A549 (cell line): ENCODE results near the gene NEURL2. TPM values are rescaled to one million over a fixed set of nuclear protein-coding genes. Genes with fewer than 3 reads are reported as not detected.

Experiments
- ATAC-seq, 2 experiments: fragments of 200-7000 bp in 1 of 2; fragments of >200 bp in 1 of 2; cut with Nextera tagmentation in 1 of 2; cut with Tn5 transposase in 1 of 2; 3 replicates each; pipeline versions ENCODE4 v1.8.0 to v1.9.1; 2018 to 2020; ENCODE audit warnings: mild to moderate bottlenecking in 1 of 2, moderate library complexity in 1 of 2
- CTCF ChIA-PET: fragments of 300-600 bp; sonication (Branson Sonifier 250); formaldehyde crosslinking; extraction: SDS; loops from one replicate; lab custom pipeline; 2021; ENCODE audit warnings: antibody characterized with exemption, inconsistent platforms; lab: Yijun Ruan, JAX
- POLR2A ChIA-PET: fragments of 350-600 bp; formaldehyde crosslinking; extraction: SDS; loops from one replicate; lab custom pipeline; 2021; ENCODE audit warnings: antibody characterized with exemption, inconsistent platforms; lab: Yijun Ruan, JAX
- DNase-seq, 2 experiments: peaks; one replicate each; pipeline versions ENCODE4 v3.0.0 to v3.0.0-alpha.2; 2011 to 2016; ENCODE audit warnings: low read depth in 1 of 2, low spot score in 1 of 2
- FAIRE-seq: peaks from 2 replicates; lab custom pipeline; 2011; peaks lifted over from hg19 to GRCh38; lab: Jason Lieb, UNC
- H3K27ac ChIP-seq, 2 experiments: fragments of >200 bp; sonication (Bioruptor Twin); formaldehyde crosslinking; 3 replicates each; pipeline ENCODE4 v1.5.1; 2016 to 2017
- H3K4me1 ChIP-seq: fragments of >200 bp; sonication (Bioruptor Twin); formaldehyde crosslinking; 3 replicates; pipeline ENCODE4 v1.6.1; 2016
- H3K4me2 ChIP-seq: fragments of >200 bp; sonication (Bioruptor Twin); formaldehyde crosslinking; 3 replicates; pipeline ENCODE4 v1.6.1; 2016
- H3K4me3 ChIP-seq: fragments of >200 bp; sonication (Bioruptor Twin); formaldehyde crosslinking; 3 replicates; pipeline ENCODE4 v1.5.1; 2016
- H3K9me3 ChIP-seq: fragments of >200 bp; sonication (Bioruptor Twin); formaldehyde crosslinking; 3 replicates; pipeline ENCODE4 v1.6.1; 2016
- BCL3 ChIP-seq: fragments of >200 bp; sonication (Bioruptor Twin); formaldehyde crosslinking; IDR thresholded peaks from 3 replicates; pipeline ENCODE4 v1.6.1; 2016
- CBX2 ChIP-seq: fragments of 200-600 bp; sonication (generic); IDR thresholded peaks from 2 replicates; pipeline ENCODE4 v1.6.1; 2016; ENCODE audit warnings: low read depth, mild to moderate bottlenecking, borderline replicate concordance
- CEBPB ChIP-seq, 2 experiments: fragments of >200 bp in 1 of 2; sonication (Bioruptor Twin) in 1 of 2; formaldehyde crosslinking in 1 of 2; IDR thresholded peaks; 2 replicates each; pipeline ENCODE4 v1.6.1; 2012 to 2016
- CTCF ChIP-seq: fragments of >200 bp; sonication (Bioruptor Twin); formaldehyde crosslinking; IDR thresholded peaks from 3 replicates; pipeline ENCODE4 v1.5.1; 2016
- EHMT2 ChIP-seq: fragments of 200-600 bp; sonication (generic); IDR thresholded peaks from 2 replicates; pipeline ENCODE4 v1.6.1; 2016; ENCODE audit warnings: antibody characterized with exemption, low read depth, mild to moderate bottlenecking, moderate library complexity
- ELK1 ChIP-seq: fragments of 150-350 bp; IDR thresholded peaks from 2 replicates; pipeline ENCODE4 v1.6.1; 2014; ENCODE audit warnings: low read depth, mild to moderate bottlenecking, low read length
- FOSL2 ChIP-seq, 2 experiments: fragments of 450-650 bp in 1 of 2; fragments of >200 bp in 1 of 2; sonication (Bioruptor Twin) in 1 of 2; formaldehyde crosslinking; IDR thresholded peaks; 2 replicates each; pipeline versions ENCODE4 v1.5.0 to v1.6.1; 2016 to 2020; ENCODE audit warnings: mild to moderate bottlenecking in 1 of 2, moderate library complexity in 1 of 2
- HDAC2 ChIP-seq: fragments of 200-600 bp; sonication (generic); IDR thresholded peaks from 2 replicates; pipeline ENCODE4 v1.6.1; 2016
- HOXB5 ChIP-seq: fragments of 250-450 bp; sonication (Bioruptor Pico); IDR thresholded peaks from 2 replicates; pipeline ENCODE4 v1.5.0; 2020; ENCODE audit warnings: mild to moderate bottlenecking, moderate library complexity
- KDM5A ChIP-seq: fragments of 200-600 bp; sonication (generic); IDR thresholded peaks from 2 replicates; pipeline ENCODE4 v1.6.1; 2016; ENCODE audit warnings: antibody characterized with exemption, mild to moderate bottlenecking
- MAX ChIP-seq: IDR thresholded peaks from 2 replicates; pipeline ENCODE4 v1.6.1; 2012
- MYC ChIP-seq: IDR thresholded peaks from 2 replicates; pipeline ENCODE4 v1.6.1; 2012; ENCODE audit warnings: mild to moderate bottlenecking, inconsistent platforms, low read length, improper control_type of control experiment, borderline replicate concordance
- NR3C1 ChIP-seq: fragments of >200 bp; sonication (Bioruptor Twin); formaldehyde crosslinking; IDR thresholded peaks from 3 replicates; pipeline ENCODE4 v1.6.1; 2017
- PBX3 ChIP-seq: IDR thresholded peaks from 2 replicates; pipeline ENCODE4 v1.6.1; 2012
- POLR2AphosphoS2 ChIP-seq: conservative IDR thresholded peaks from 2 replicates; pipeline ENCODE4 v1.6.1; 2012; ENCODE audit warnings: low read length, improper control_type of control experiment, inconsistent platforms
- RNF2 ChIP-seq: fragments of 200-600 bp; sonication (generic); IDR thresholded peaks from 2 replicates; pipeline ENCODE4 v1.6.1; 2016; ENCODE audit warnings: low read depth, mild to moderate bottlenecking, antibody characterized with exemption, moderate library complexity, borderline replicate concordance
- SMC3 ChIP-seq: fragments of >200 bp; sonication (Bioruptor Twin); formaldehyde crosslinking; IDR thresholded peaks from 3 replicates; pipeline ENCODE4 v1.6.1; 2018; ENCODE audit warnings: inconsistent platforms
- ZFP36 ChIP-seq: fragments of 450-650 bp; IDR thresholded peaks from 2 replicates; pipeline ENCODE4 v1.6.1; 2014; ENCODE audit warnings: borderline replicate concordance; ENCODE audit not compliant: partially characterized antibody
- WGBS: methylation state at CpG from one replicate; pipeline ENCODE4 v1.1.6; 2017; ENCODE audit errors: missing lambda C conversion rate; 5-methylcytosine and 5-hydroxymethylcytosine counted together
- polyA plus RNA-seq, 4 experiments: library from polyadenylated mRNA; depleted of rRNA in 3 of 4; stranded (reverse); fragments of >200 nt; fragmentation: RNase III in 1 of 4; extraction: RNeasy Plus Mini Kit Qiagen cat#74134 plus additional on column Dnase treatment in 1 of 4; gene quantifications; 2 replicates in 3 of 4; 3 replicates in 1 of 4; pipeline ENCODE4 v1.2.3, GENCODE V29; 2011 to 2017

The NEURL2 gene
- polyA plus RNA-seq, 2 of the 4 experiments (the other 2 are of a cell fraction), result 0.57 to 1.4 TPM

- CTCF ChIA-PET, result interaction anchor here (1.1 to 2.0 kb wide), 5 partner anchors 10 to 1042 kb away, joined by 3 to 8 read pairs (median 5); no protein-coding TSS in a partner anchor
- Histone ChIP-seq H3K4me2 (no peak overlapping the region), H3K4me3 (no peak overlapping the region), H3K4me1 (no peaks in the 10 kb centered on the region), H3K27ac (no peak overlapping the region), H3K9me3 (no peaks in the 10 kb centered on the region)
- POLR2A ChIA-PET, result interaction anchor here (0.7 to 1.0 kb wide), 2 partner anchors 12 to 18 kb away, joined by 3 to 4 read pairs; partner anchors contain the start of genes PLTP and ZSWIM1
- DNase-seq (no peak), FAIRE-seq (no peak), ATAC-seq (no peak)
- TF ChIP-seq ZFP36, result peak; percentile 64
- no peak for TF ChIP-seq CEBPB (IDR thresholded peaks at IDR 0.05)
- no peak for TF ChIP-seq PBX3
- WGBS, result 83% methylated on average over 13 of the region's 13 CpGs
Measured at GRCh38 chr20:45899046-45899835, 8.2 kb upstream of the NEURL2 start.

GRCh38 chr20:45898285-45898684, 7.3 kb upstream of the NEURL2 start:
- H3K9me3 ChIP-seq, result no peaks in the 10 kb centered on the region
- no peak overlapping the region for H3K4me2 ChIP-seq
- ChIA-PET CTCF (no interaction called here), POLR2A (no interaction called here)
- ATAC-seq (no peak), FAIRE-seq (no peak), DNase-seq (no peak)
- 86% methylated on average over 12 of the region's 12 CpGs for WGBS
- no peak for TF ChIP-seq MYC
- no peak for TF ChIP-seq ZFP36
- TF ChIP-seq SMC3, result no peak
- no peak for TF ChIP-seq FOSL2 (IDR thresholded peaks at IDR 0.05)
- no peak for TF ChIP-seq FOSL2 (CRISPR knock-in tag; IDR thresholded peaks at IDR 0.05)
- TF ChIP-seq MAX, result no peak
- H3K4me1 ChIP-seq, result no peaks in the 10 kb centered on the region
- H3K4me3 ChIP-seq, result no peak overlapping the region
- no peak overlapping the region for H3K27ac ChIP-seq

- FAIRE-seq, result no peak
- POLR2A ChIA-PET, result no interaction called here
Measured at GRCh38 chr20:45897692-45898091, 6.7 kb upstream of the NEURL2 start.

GRCh38 chr20:45897289-45897688, 6.3 kb upstream of the NEURL2 start:
- ChIA-PET CTCF (interaction anchor here (0.7 to 1.7 kb wide), 5 partner anchors 66 to 98 kb away, joined by 3 to 7 read pairs (median 4); no protein-coding TSS in a partner anchor), POLR2A (no interaction called here)
- no peak for DNase-seq
- FAIRE-seq, result no peak
- no peak overlapping the region for H3K4me3 ChIP-seq
- 66% methylated on average over 2 of the region's 2 CpGs for WGBS
- H3K4me2 ChIP-seq, result no peak overlapping the region
- H3K9me3 ChIP-seq, result no peaks in the 10 kb centered on the region
- ATAC-seq, result no peak
- no peak overlapping the region for H3K27ac ChIP-seq
- no peak for TF ChIP-seq CBX2
- TF ChIP-seq ELK1, result no peak
- TF ChIP-seq HDAC2, result no peak
- no peak for TF ChIP-seq KDM5A
- TF ChIP-seq HOXB5, result no peak
- TF ChIP-seq SMC3, result no peak
- TF ChIP-seq BCL3, result no peak
- TF ChIP-seq RNF2, result no peak
- no peak for TF ChIP-seq NR3C1
- TF ChIP-seq POLR2AphosphoS2, result no peak
- no peak for TF ChIP-seq EHMT2
- no peak for TF ChIP-seq CTCF
- H3K4me1 ChIP-seq, result peaks cover 1% of the 10 kb centered on the region; the same call in 2 of the 3 replicates

More at GRCh38 chr20:45897692-45898091, 6.7 kb upstream of the NEURL2 start:
- TF ChIP-seq KDM5A, result no peak
- CTCF ChIA-PET, result interaction anchor here (1.3 to 1.7 kb wide), 3 partner anchors 65 to 99 kb away, joined by 3 to 7 read pairs (median 6); no protein-coding TSS in a partner anchor
- Histone ChIP-seq H3K9me3 (no peaks in the 10 kb centered on the region), H3K4me2 (no peak overlapping the region), H3K4me3 (no peak overlapping the region), H3K4me1 (no peaks in the 10 kb centered on the region; the same call in 2 of the 3 replicates), H3K27ac (no peak overlapping the region)
- ATAC-seq (no peak), DNase-seq (no peak)
- 98% methylated on average over 7 of the region's 7 CpGs for WGBS
